ENCODE measurements around the gene SELENOV. TPM values are rescaled to one million over a fixed set of nuclear protein-coding genes. Genes with fewer than 3 reads are reported as not detected.

Gene SELENOV
- total and polyA plus RNA-seq, 4 donors = not detected

GRCh38 chr19:39540333-39540673, 25.4 kb downstream of the SELENOV start:
- no peak for ATAC-seq (ENCODE audit: low FRiP score)
- intact Hi-C loops (cut with DNase I) = loop anchor here in 1 of 2 donors (10.0 kb wide), 1 partner anchor 304 kb away; the partner anchor contains the start of gene FBL
- no peaks in the 10 kb centered on the region for H3K36me3 ChIP-seq (ENCODE audit: control insufficient read depth in 1 of 2, insufficient read depth in 2 of 2, low read length in 1 of 2)

GRCh38 chr19:39542206-39542605, 27.3 kb downstream of the SELENOV start:
- no peak for ATAC-seq (ENCODE audit: low FRiP score)
- WGBS, 2 donors = 53 to 71% methylated on average over 2 of the region's 2 CpGs
- intact Hi-C loops (cut with DNase I) = loop anchor here in 1 of 2 donors (10.0 kb wide), 1 partner anchor 303 kb away; the partner anchor contains the start of gene FBL

More at GRCh38 chr19:39540333-39540673, 25.4 kb downstream of the SELENOV start:
- no peak for DNase-seq
- no peaks in the 10 kb centered on the region for H3K4me1 ChIP-seq (ENCODE audit: control insufficient read depth in 1 of 2, insufficient read depth in 2 of 2, low read length in 2 of 2)
- H3K4me3 ChIP-seq (ENCODE audit: low read length in 2 of 2) = peak overlapping the region in 1 of 2 donors; percentile 98
- no peaks in the 10 kb centered on the region for H3K27me3 ChIP-seq (ENCODE audit: control insufficient read depth in 1 of 2, insufficient read depth in 2 of 2, low read length in 1 of 2)
- H3K9me3 ChIP-seq (ENCODE audit: control insufficient read depth, low read length) = no peaks in the 10 kb centered on the region
- H3K27ac ChIP-seq (ENCODE audit: low read depth in 1 of 2, low read length in 2 of 2) = no peak overlapping the region
- 3% methylated on average over 10 of the region's 10 CpGs for WGBS, 2 donors

GRCh38 chr19:39543477-39543857, 28.5 kb downstream of the SELENOV start:
- Histone ChIP-seq H3K27me3 (ENCODE audit: control insufficient read depth in 1 of 2, insufficient read depth in 2 of 2, low read length in 1 of 2) (no peaks in the 10 kb centered on the region), H3K27ac (ENCODE audit: low read depth in 1 of 2, low read length in 2 of 2) (no peak overlapping the region), H3K36me3 (ENCODE audit: control insufficient read depth in 1 of 2, insufficient read depth in 2 of 2, low read length in 1 of 2) (no peaks in the 10 kb centered on the region), H3K4me3 (ENCODE audit: low read length in 2 of 2) (no peak overlapping the region), H3K9me3 (ENCODE audit: control insufficient read depth, low read length) (no peaks in the 10 kb centered on the region), H3K4me1 (ENCODE audit: control insufficient read depth in 1 of 2, insufficient read depth in 2 of 2, low read length in 2 of 2) (no peaks in the 10 kb centered on the region)
- no peak for ATAC-seq (ENCODE audit: low FRiP score)
- DNase-seq = no peak
- 79 to 85% methylated on average over 3 of the region's 3 CpGs for WGBS, 2 donors
- intact Hi-C loops (cut with DNase I) = loop anchor here in 1 of 2 donors (10.0 kb wide), 1 partner anchor 301 kb away; the partner anchor contains the start of gene FBL

More at GRCh38 chr19:39542206-39542605, 27.3 kb downstream of the SELENOV start:
- no peak overlapping the region for H3K27ac ChIP-seq (ENCODE audit: low read depth in 1 of 2, low read length in 2 of 2)
- no peaks in the 10 kb centered on the region for H3K9me3 ChIP-seq (ENCODE audit: control insufficient read depth, low read length)
- H3K27me3 ChIP-seq (ENCODE audit: control insufficient read depth in 1 of 2, insufficient read depth in 2 of 2, low read length in 1 of 2) = no peaks in the 10 kb centered on the region
- no peaks in the 10 kb centered on the region for H3K36me3 ChIP-seq (ENCODE audit: control insufficient read depth in 1 of 2, insufficient read depth in 2 of 2, low read length in 1 of 2)
- no peak for DNase-seq
- H3K4me3 ChIP-seq (ENCODE audit: low read length in 2 of 2) = no peak overlapping the region
- H3K4me1 ChIP-seq (ENCODE audit: control insufficient read depth in 1 of 2, insufficient read depth in 2 of 2, low read length in 2 of 2) = no peaks in the 10 kb centered on the region

GRCh38 chr19:39544226-39544903, 29.4 kb downstream of the SELENOV start:
- WGBS, 2 donors = 72 to 76% methylated on average over 7 of the region's 7 CpGs
- Histone ChIP-seq H3K27me3 (ENCODE audit: control insufficient read depth in 1 of 2, insufficient read depth in 2 of 2, low read length in 1 of 2) (no peaks in the 10 kb centered on the region), H3K4me3 (ENCODE audit: low read length in 2 of 2) (no peak overlapping the region), H3K36me3 (ENCODE audit: control insufficient read depth in 1 of 2, insufficient read depth in 2 of 2, low read length in 1 of 2) (no peaks in the 10 kb centered on the region), H3K27ac (ENCODE audit: low read depth in 1 of 2, low read length in 2 of 2) (no peak overlapping the region), H3K4me1 (ENCODE audit: control insufficient read depth in 1 of 2, insufficient read depth in 2 of 2, low read length in 2 of 2) (no peaks in the 10 kb centered on the region), H3K9me3 (ENCODE audit: control insufficient read depth, low read length) (no peaks in the 10 kb centered on the region)
- intact Hi-C loops (cut with DNase I) = loop anchor here in 1 of 2 donors (10.0 kb wide), 1 partner anchor 300 kb away; the partner anchor contains the start of gene FBL
- DNase-seq (no peak), ATAC-seq (ENCODE audit: low FRiP score) (no peak)

GRCh38 chr19:39544911-39545310, 30.0 kb downstream of the SELENOV start:
- H3K9me3 ChIP-seq (ENCODE audit: control insufficient read depth, low read length) = no peaks in the 10 kb centered on the region
- intact Hi-C loops (cut with DNase I) = loop anchor here in 1 of 2 donors (10.0 kb wide), 1 partner anchor 300 kb away; the partner anchor contains the start of gene FBL
- H3K27me3 ChIP-seq (ENCODE audit: control insufficient read depth in 1 of 2, insufficient read depth in 2 of 2, low read length in 1 of 2) = no peaks in the 10 kb centered on the region
- H3K4me1 ChIP-seq (ENCODE audit: control insufficient read depth in 1 of 2, insufficient read depth in 2 of 2, low read length in 2 of 2) = no peaks in the 10 kb centered on the region
- no peak overlapping the region for H3K4me3 ChIP-seq (ENCODE audit: low read length in 2 of 2)
- no peak overlapping the region for H3K27ac ChIP-seq (ENCODE audit: low read depth in 1 of 2, low read length in 2 of 2)
- WGBS, 2 donors = 63 to 69% methylated on average over 1 of the region's 1 CpG
- ATAC-seq (ENCODE audit: low FRiP score) = no peak
- H3K36me3 ChIP-seq (ENCODE audit: control insufficient read depth in 1 of 2, insufficient read depth in 2 of 2, low read length in 1 of 2) = no peaks in the 10 kb centered on the region
- no peak for DNase-seq

- no peaks in the 10 kb centered on the region for H3K27me3 ChIP-seq (ENCODE audit: control insufficient read depth in 1 of 2, insufficient read depth in 2 of 2, low read length in 1 of 2)
- no peak overlapping the region for H3K4me3 ChIP-seq (ENCODE audit: low read length in 2 of 2)
- H3K36me3 ChIP-seq (ENCODE audit: control insufficient read depth in 1 of 2, insufficient read depth in 2 of 2, low read length in 1 of 2) = no peaks in the 10 kb centered on the region
- no peaks in the 10 kb centered on the region for H3K9me3 ChIP-seq (ENCODE audit: control insufficient read depth, low read length)
- DNase-seq (no peak), ATAC-seq (ENCODE audit: low FRiP score) (no peak)
- 50 to 51% methylated on average over 8 of the region's 8 CpGs for WGBS, 2 donors
- intact Hi-C loops (cut with DNase I) = loop anchor here in 1 of 2 donors (10.0 kb wide), 1 partner anchor 298 kb away; the partner anchor contains the start of gene FBL
- no peaks in the 10 kb centered on the region for H3K4me1 ChIP-seq (ENCODE audit: control insufficient read depth in 1 of 2, insufficient read depth in 2 of 2, low read length in 2 of 2)
- H3K27ac ChIP-seq (ENCODE audit: low read depth in 1 of 2, low read length in 2 of 2) = no peak overlapping the region
Observed at GRCh38 chr19:39546599-39546998, 31.7 kb downstream of the SELENOV start.

- Histone ChIP-seq H3K4me1 (ENCODE audit: control insufficient read depth in 1 of 2, insufficient read depth in 2 of 2, low read length in 2 of 2) (no peaks in the 10 kb centered on the region), H3K27ac (ENCODE audit: low read depth in 1 of 2, low read length in 2 of 2) (no peak overlapping the region), H3K36me3 (ENCODE audit: control insufficient read depth in 1 of 2, insufficient read depth in 2 of 2, low read length in 1 of 2) (no peaks in the 10 kb centered on the region), H3K4me3 (ENCODE audit: low read length in 2 of 2) (no peak overlapping the region), H3K9me3 (ENCODE audit: control insufficient read depth, low read length) (no peaks in the 10 kb centered on the region), H3K27me3 (ENCODE audit: control insufficient read depth in 1 of 2, insufficient read depth in 2 of 2, low read length in 1 of 2) (no peaks in the 10 kb centered on the region)
- WGBS, 2 donors = 81 to 82% methylated on average over 5 of the region's 5 CpGs
- ATAC-seq (ENCODE audit: low FRiP score) (no peak), DNase-seq (no peak)
- intact Hi-C loops (cut with DNase I) = loop anchor here (5.0 kb wide), 2 partner anchors 217 to 417 kb away; no protein-coding TSS in a partner anchor
Observed at GRCh38 chr19:39550197-39550596, 35.3 kb downstream of the SELENOV start.

GRCh38 chr19:39553082-39553652, 38.2 kb downstream of the SELENOV start:
- no peak overlapping the region for H3K27ac ChIP-seq (ENCODE audit: low read depth in 1 of 2, low read length in 2 of 2)
- intact Hi-C loops (cut with DNase I) = loop anchor here (5.0 kb wide), 2 partner anchors 214 to 414 kb away; no protein-coding TSS in a partner anchor
- no peaks in the 10 kb centered on the region for H3K27me3 ChIP-seq (ENCODE audit: control insufficient read depth in 1 of 2, insufficient read depth in 2 of 2, low read length in 1 of 2)
- H3K36me3 ChIP-seq (ENCODE audit: control insufficient read depth in 1 of 2, insufficient read depth in 2 of 2, low read length in 1 of 2) = no peaks in the 10 kb centered on the region
- DNase-seq (no peak), ATAC-seq (ENCODE audit: low FRiP score) (no peak)
- 56 to 61% methylated on average over 7 of the region's 7 CpGs for WGBS, 2 donors
- H3K4me1 ChIP-seq (ENCODE audit: control insufficient read depth in 1 of 2, insufficient read depth in 2 of 2, low read length in 2 of 2) = no peaks in the 10 kb centered on the region
- no peak overlapping the region for H3K4me3 ChIP-seq (ENCODE audit: low read length in 2 of 2)
- H3K9me3 ChIP-seq (ENCODE audit: control insufficient read depth, low read length) = no peaks in the 10 kb centered on the region
